GM18951 (cell line): ENCODE data around the gene TNFAIP8.

Experiments
- POLR2A ChIP-seq: IDR thresholded peaks from 4 replicates; pipeline ENCODE4 v1.6.1; 2011; ENCODE audit warnings: mild to moderate bottlenecking; ENCODE audit not compliant: insufficient read length, insufficient read depth; ENCODE audit errors: extremely low read depth
- in situ Hi-C: fragments of 300-500 bp; cut with MboI; formaldehyde crosslinking; loops from one replicate; pipeline ENCODE4 v1.12.0; 2022; ENCODE audit warnings: low sequenced_read_pairs, mixed read lengths, inconsistent platforms; ENCODE audit not compliant: unreplicated experiment

TNFAIP8 gene

GRCh38 chr5:119355685-119356611 lies at the start of gene TNFAIP8:
TSS of gene TNFAIP8 (plus strand) at chr5:119356019. CDS start at chr5:119356091, 72 bp downstream.
- in situ Hi-C loops = no loop called here
- peak; percentile 73 for TF ChIP-seq POLR2A

GRCh38 chr5:119307170-119307569 lies 48.6 kb upstream of the TNFAIP8 start:
- in situ Hi-C loops = no loop called here
- TF ChIP-seq POLR2A = no peak

GRCh38 chr5:119309326-119309725 lies 46.5 kb upstream of the TNFAIP8 start:
- in situ Hi-C loops = no loop called here
- no peak for TF ChIP-seq POLR2A

GRCh38 chr5:119311688-119312087 lies 44.1 kb upstream of the TNFAIP8 start:
- in situ Hi-C loops = no loop called here
- no peak for TF ChIP-seq POLR2A

GRCh38 chr5:119312403-119312802 lies 43.4 kb upstream of the TNFAIP8 start:
- TF ChIP-seq POLR2A = no peak

GRCh38 chr5:119313197-119313596 lies 42.6 kb upstream of the TNFAIP8 start:
- no peak for TF ChIP-seq POLR2A
- in situ Hi-C loops = no loop called here

More at GRCh38 chr5:119312403-119312802, 43.4 kb upstream of the TNFAIP8 start:
- in situ Hi-C loops = no loop called here

GRCh38 chr5:119313658-119314605 lies 41.9 kb upstream of the TNFAIP8 start:
- in situ Hi-C loops = no loop called here
- TF ChIP-seq POLR2A = no peak

GRCh38 chr5:119315516-119315949 lies 40.3 kb upstream of the TNFAIP8 start:
- TF ChIP-seq POLR2A = no peak
- in situ Hi-C loops = no loop called here

- in situ Hi-C loops = no loop called here
- no peak for TF ChIP-seq POLR2A
Measured at GRCh38 chr5:119316086-119316485, 39.7 kb upstream of the TNFAIP8 start.

GRCh38 chr5:119316906-119317305 lies 38.9 kb upstream of the TNFAIP8 start:
- in situ Hi-C loops = no loop called here
- TF ChIP-seq POLR2A = no peak

GRCh38 chr5:119318256-119318894 lies 37.4 kb upstream of the TNFAIP8 start:
- TF ChIP-seq POLR2A = no peak
- in situ Hi-C loops = no loop called here

GRCh38 chr5:119319401-119319800 lies 36.4 kb upstream of the TNFAIP8 start:
- TF ChIP-seq POLR2A = no peak
- in situ Hi-C loops = no loop called here

- in situ Hi-C loops = no loop called here
- TF ChIP-seq POLR2A = no peak
Measured at GRCh38 chr5:119319890-119320289, 35.9 kb upstream of the TNFAIP8 start.
